IMR-90 (cell line): Measurements from ENCODE around the gene ITGAX. TPM values are rescaled to one million over a fixed set of nuclear protein-coding genes. Genes with fewer than 3 reads are reported as not detected.

ENCODE experiments used
- ATAC-seq: fragments of 200-7000 bp; cut with Tn5 transposase; 2 replicates; pipeline ENCODE4 v1.9.1; 2020; ENCODE audit warnings: low read depth, mild to moderate bottlenecking, moderate library complexity
- BruUV-seq: library from RNA; stranded (reverse); fragments of 400-500 nt; replicated peaks from 2 replicates; lab custom pipeline; 2021; lab: Mats Ljungman, UMichigan
- CTCF ChIA-PET: fragments of 300-600 bp; formaldehyde crosslinking; extraction: SDS; loops from one replicate; lab custom pipeline; 2021; ENCODE audit warnings: antibody characterized with exemption; lab: Yijun Ruan, JAX
- POLR2A ChIA-PET: fragments of 300-600 bp; sonication (Branson Sonifier 250); formaldehyde crosslinking; loops from one replicate; lab custom pipeline; 2022; ENCODE audit warnings: antibody characterized with exemption; ENCODE audit not compliant: unreplicated experiment; lab: Charles Lee
- DNase-seq: peaks from one replicate; pipeline ENCODE4 v3.0.0; 2013
- H2AFZ ChIP-seq: replicated peaks from 2 replicates; pipeline ENCODE3; 2013; ENCODE audit warnings: low read length, mild to moderate bottlenecking; ENCODE audit not compliant: poor library complexity
- H2AK5ac ChIP-seq: 2 replicates; pipeline ENCODE4 v1.6.1; 2013; ENCODE audit warnings: low read depth, low read length, inconsistent platforms
- H2AK9ac ChIP-seq: replicated peaks from 2 replicates; pipeline ENCODE3; 2013; ENCODE audit warnings: mild to moderate bottlenecking, low read depth, low read length, moderate library complexity; ENCODE audit not compliant: poor library complexity
- H2BK120ac ChIP-seq: 2 replicates; pipeline ENCODE4 v1.6.1; 2013; ENCODE audit warnings: low read depth, low read length, inconsistent platforms
- H2BK15ac ChIP-seq: 3 replicates; pipeline ENCODE4 v1.6.1; 2013; ENCODE audit warnings: low read depth, low read length, inconsistent platforms
- H2BK20ac ChIP-seq: 2 replicates; pipeline ENCODE4 v1.6.1; 2013; ENCODE audit warnings: low read depth, mild to moderate bottlenecking, inconsistent platforms, low read length, moderate library complexity
- H2BK5ac ChIP-seq: 2 replicates; pipeline ENCODE4 v1.6.1; 2013; ENCODE audit warnings: mild to moderate bottlenecking, low read depth, low read length, inconsistent platforms; ENCODE audit not compliant: poor library complexity, severe bottlenecking
- H3K14ac ChIP-seq: replicated peaks from 2 replicates; pipeline ENCODE4 v1.6.1; 2013; ENCODE audit warnings: low read depth, low read length, inconsistent platforms
- H3K18ac ChIP-seq: 2 replicates; pipeline ENCODE4 v1.6.1; 2013; ENCODE audit warnings: low read depth, low read length, control low read depth
- H3K23ac ChIP-seq: 2 replicates; pipeline ENCODE4 v1.6.1; 2013; ENCODE audit warnings: low read depth, low read length, inconsistent platforms
- H3K27ac ChIP-seq: 2 replicates; pipeline ENCODE4 v1.5.1; 2013; ENCODE audit warnings: mild to moderate bottlenecking, control low read depth, low read length; ENCODE audit not compliant: insufficient read depth
- H3K27me3 ChIP-seq: 2 replicates; pipeline ENCODE4 v1.6.1; 2013; ENCODE audit warnings: low read length; ENCODE audit not compliant: control insufficient read depth, insufficient read depth
- H3K36me3 ChIP-seq: 2 replicates; pipeline ENCODE4 v1.6.1; 2013; ENCODE audit warnings: low read length, mixed read lengths; ENCODE audit not compliant: control insufficient read depth, insufficient read depth
- H3K4ac ChIP-seq: 2 replicates; pipeline ENCODE4 v1.6.1; 2013; ENCODE audit warnings: low read depth, low read length, inconsistent platforms
- H3K4me1 ChIP-seq: 2 replicates; pipeline ENCODE4 v1.6.1; 2013; ENCODE audit warnings: low read length, mixed read lengths; ENCODE audit not compliant: control insufficient read depth, insufficient read depth
- H3K4me2 ChIP-seq: 2 replicates; pipeline ENCODE4 v1.6.1; 2013; ENCODE audit warnings: low read depth, mild to moderate bottlenecking, control low read depth, low read length, moderate library complexity
- H3K4me3 ChIP-seq: 2 replicates; pipeline ENCODE4 v1.5.1; 2013; ENCODE audit warnings: low read depth, mild to moderate bottlenecking, control low read depth, low read length, moderate library complexity; ENCODE audit not compliant: insufficient read depth
- H3K56ac ChIP-seq: 2 replicates; pipeline ENCODE4 v1.6.1; 2013; ENCODE audit warnings: low read length, inconsistent platforms; ENCODE audit not compliant: insufficient read depth; ENCODE audit errors: extremely low read depth
- H3K79me1 ChIP-seq, 2 experiments: 2 replicates each; pipeline ENCODE4 v1.6.1; 2013; ENCODE audit warnings: low read length in 2 of 2, inconsistent platforms in 1 of 2, low read depth in 1 of 2
- H3K9ac ChIP-seq: 2 replicates; pipeline ENCODE4 v1.6.1; 2013; ENCODE audit warnings: low read depth, low read length, control low read depth
- H3K9me1 ChIP-seq: 2 replicates; pipeline ENCODE4 v1.6.1; 2013; ENCODE audit warnings: low read length, inconsistent platforms; ENCODE audit not compliant: insufficient read depth
- H3K9me3 ChIP-seq: 2 replicates; pipeline ENCODE4 v1.6.1; 2013; ENCODE audit warnings: low read length; ENCODE audit not compliant: control insufficient read depth, insufficient read depth
- H4K20me1 ChIP-seq: 2 replicates; pipeline ENCODE4 v1.6.1; 2013; ENCODE audit warnings: low read length, inconsistent platforms; ENCODE audit not compliant: insufficient read depth
- H4K5ac ChIP-seq: 2 replicates; pipeline ENCODE4 v1.6.1; 2013; ENCODE audit warnings: mild to moderate bottlenecking, low read depth, low read length, control low read depth
- H4K8ac ChIP-seq, 2 experiments: 2 replicates each; pipeline ENCODE4 v1.6.1; 2013; ENCODE audit warnings: low read depth in 2 of 2, low read length in 2 of 2, control low read depth in 1 of 2, inconsistent platforms in 1 of 2
- H4K91ac ChIP-seq: 2 replicates; pipeline ENCODE4 v1.6.1; 2013; ENCODE audit warnings: low read depth, low read length, inconsistent platforms; ENCODE audit not compliant: insufficient read depth
- CEBPB ChIP-seq: IDR thresholded peaks from 2 replicates; pipeline ENCODE4 v1.6.1; 2012; ENCODE audit warnings: low read depth, low read length, improper control_type of control experiment
- CTCF ChIP-seq: conservative IDR thresholded peaks from 2 replicates; pipeline ENCODE4 v1.5.1; 2012; ENCODE audit warnings: mild to moderate bottlenecking, low read depth, low read length, improper control_type of control experiment
- MAFK ChIP-seq: IDR thresholded peaks from 2 replicates; pipeline ENCODE4 v1.6.1; 2012; ENCODE audit warnings: low read depth, low read length, improper control_type of control experiment
- NFE2L2 ChIP-seq: fragments of 150-350 bp; IDR thresholded peaks from 2 replicates; pipeline ENCODE4 v1.6.1; 2016; ENCODE audit warnings: low read depth, mild to moderate bottlenecking, low read length
- RCOR1 ChIP-seq: IDR thresholded peaks from 2 replicates; pipeline ENCODE4 v1.6.1; 2012; ENCODE audit warnings: mild to moderate bottlenecking, low read length, improper control_type of control experiment; ENCODE audit not compliant: insufficient replicate concordance
- WGBS, 2 experiments: methylation state at CpG; one replicate each; pipeline versions ENCODE4 v1.1.5 to v1.1.7; 2013; ENCODE audit warnings: missing lambda C conversion rate in 2 of 2; ENCODE audit not compliant: insufficient read length in 1 of 2; ENCODE audit errors: extremely low coverage in 2 of 2; 5-methylcytosine and 5-hydroxymethylcytosine counted together
- dilution Hi-C: fragments of 300-500 bp; cut with HindIII; formaldehyde crosslinking; loops from one replicate; pipeline ENCODE4 v1.14.3; 2018; ENCODE audit warnings: low sequenced_read_pairs; ENCODE audit not compliant: unreplicated experiment
- in situ Hi-C: fragments of 300-500 bp; cut with MboI; formaldehyde crosslinking; loops from 3 replicates; pipeline ENCODE4 v1.14.3; 2019; ENCODE audit warnings: low sequenced_read_pairs, inconsistent platforms, mixed read lengths
- intact Hi-C: fragments of 100-400 bp; cut with micrococcal nuclease; formaldehyde crosslinking; loops from 2 replicates; pipeline ENCODE4 v1.10.0; 2022
- polyA plus RNA-seq, 3 experiments: library from polyadenylated mRNA; depleted of rRNA; stranded (reverse); fragments of >200 nt; gene quantifications; 2 replicates each; pipeline ENCODE4 v1.2.3, GENCODE V29; 2012; ENCODE audit warnings: low replicate concordance in 1 of 3
- total RNA-seq: library from RNA; depleted of rRNA; stranded (reverse); fragments of >200 nt; gene quantifications from 2 replicates; pipeline ENCODE4 v1.2.3, GENCODE V29; 2012
- TF ChIP-seq, protein P1 (sequence below): fragments of 150-350 bp; IDR thresholded peaks from 2 replicates; pipeline ENCODE4 v1.6.1; 2017; ENCODE audit warnings: mild to moderate bottlenecking, antibody characterized with exemption, low read length, low read depth

Gene ITGAX
- total and polyA plus RNA-seq, 2 of the 4 experiments (the other 2 are of a cell fraction), result 0.09 to 0.18 TPM

DNA sequence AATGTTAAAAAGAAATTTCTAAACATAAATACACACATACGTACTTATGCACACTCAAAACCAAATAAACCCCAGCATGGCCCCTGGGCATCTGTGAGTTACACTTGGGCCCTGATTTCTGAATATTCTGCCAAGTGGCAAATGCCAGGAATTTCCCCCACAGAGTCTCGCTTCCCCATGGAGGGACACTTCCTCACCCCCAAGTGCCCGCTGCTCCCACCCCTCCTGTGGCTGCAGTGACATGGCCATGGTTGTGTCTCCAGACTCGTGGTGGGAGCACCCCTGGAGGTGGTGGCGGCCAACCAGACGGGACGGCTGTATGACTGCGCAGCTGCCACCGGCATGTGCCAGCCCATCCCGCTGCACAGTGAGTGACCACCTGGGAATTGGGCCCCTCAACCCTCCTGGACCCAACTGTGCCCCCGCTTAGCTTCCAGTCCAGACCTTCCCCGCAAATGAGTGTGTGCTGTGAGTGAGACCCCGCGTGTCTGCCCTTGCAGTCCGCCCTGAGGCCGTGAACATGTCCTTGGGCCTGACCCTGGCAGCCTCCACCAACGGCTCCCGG is 42.2 kb downstream of the ITGAX start:
- H2AFZ ChIP-seq, result no peak overlapping the region
- H2AK9ac ChIP-seq, result peak overlapping the region; percentile 55
- POLR2A ChIA-PET, result no interaction called here
- no peak overlapping the region for H3K14ac ChIP-seq
- WGBS, 2 experiments, result 65% methylated on average over 5 of the region's 18 CpGs; no CpG with 5 or more reads in 1 of the 2 experiments
- H3K27me3 ChIP-seq, result no peaks in the 10 kb centered on the region; the same call in 1 of the 2 replicates
- H2BK15ac ChIP-seq, result no peak overlapping the region
- H3K9ac ChIP-seq, result no peak overlapping the region
- no TSS peak for BruUV-seq
- H3K9me3 ChIP-seq, result no peaks in the 10 kb centered on the region; the same call in 1 of the 2 replicates
- H3K23ac ChIP-seq, result no peak overlapping the region
- H2BK120ac ChIP-seq, result no peak overlapping the region
- ATAC-seq, result no peak
- no peaks in the 10 kb centered on the region for H3K36me3 ChIP-seq
- no peak overlapping the region for H2AK5ac ChIP-seq
- H3K18ac ChIP-seq, result no peak overlapping the region
- in situ Hi-C loops, result no loop called here
- H3K4me3 ChIP-seq, result no peak overlapping the region
- no peak overlapping the region for H2BK5ac ChIP-seq
- H3K9me1 ChIP-seq, result no peaks in the 10 kb centered on the region
- no peak overlapping the region for H3K4ac ChIP-seq
- no peak overlapping the region for H2BK20ac ChIP-seq
- no peak for TF ChIP-seq CTCF
- TF ChIP-seq, protein P1, sequence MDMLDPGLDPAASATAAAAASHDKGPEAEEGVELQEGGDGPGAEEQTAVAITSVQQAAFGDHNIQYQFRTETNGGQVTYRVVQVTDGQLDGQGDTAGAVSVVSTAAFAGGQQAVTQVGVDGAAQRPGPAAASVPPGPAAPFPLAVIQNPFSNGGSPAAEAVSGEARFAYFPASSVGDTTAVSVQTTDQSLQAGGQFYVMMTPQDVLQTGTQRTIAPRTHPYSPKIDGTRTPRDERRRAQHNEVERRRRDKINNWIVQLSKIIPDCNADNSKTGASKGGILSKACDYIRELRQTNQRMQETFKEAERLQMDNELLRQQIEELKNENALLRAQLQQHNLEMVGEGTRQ, result no peak
- no peak for TF ChIP-seq MAFK
- TF ChIP-seq NFE2L2, result no peak
- no peak for TF ChIP-seq CEBPB
- no peak for TF ChIP-seq RCOR1
- no peak overlapping the region for H3K4me2 ChIP-seq
- H3K79me1 ChIP-seq, result no peaks in the 10 kb centered on the region
- no peak overlapping the region for H4K5ac ChIP-seq
- H3K4me1 ChIP-seq, result no peaks in the 10 kb centered on the region
- H4K8ac ChIP-seq, result no peak overlapping the region
- intact Hi-C loops, result loop anchor here (10.0 kb wide), 1 partner anchor 92 kb away; no protein-coding TSS in a partner anchor
- H4K91ac ChIP-seq, result no peak overlapping the region
- dilution Hi-C loops, result no loop called here
- H3K27ac ChIP-seq, result no peak overlapping the region
- H4K20me1 ChIP-seq, result no peaks in the 10 kb centered on the region
- CTCF ChIA-PET, result no interaction called here
- DNase-seq, result no peak
- no peak overlapping the region for H3K56ac ChIP-seq
